ENCODE measurements around the gene ZNF22. TPM values are rescaled to one million over a fixed set of nuclear protein-coding genes. Genes with fewer than 3 reads are reported as not detected.

The ZNF22 gene
- polyA plus RNA-seq, 3 donors = 89.6 to 102 (median 99.9) TPM

GRCh38 chr10:44963772-44964633, 36.7 kb upstream of the ZNF22 start:
- no peak for DNase-seq (ENCODE audit: low read depth in 3 of 3, low spot score in 2 of 3)

- no peak for DNase-seq (ENCODE audit: low read depth in 3 of 3, low spot score in 2 of 3)
Observed at GRCh38 chr10:44965104-44965503, 35.6 kb upstream of the ZNF22 start.

- DNase-seq (ENCODE audit: low read depth in 3 of 3, low spot score in 2 of 3) = no peak
Observed at GRCh38 chr10:44965651-44966097, 35.0 kb upstream of the ZNF22 start.

GRCh38 chr10:44966129-44966815, 34.5 kb upstream of the ZNF22 start:
- no peak for DNase-seq (ENCODE audit: low read depth in 3 of 3, low spot score in 2 of 3)

- DNase-seq (ENCODE audit: low read depth in 3 of 3, low spot score in 2 of 3) = no peak
Observed at GRCh38 chr10:44966816-44967509, 33.8 kb upstream of the ZNF22 start.

- DNase-seq (ENCODE audit: low read depth in 3 of 3, low spot score in 2 of 3) = no peak
Observed at GRCh38 chr10:44967616-44968015, 33.1 kb upstream of the ZNF22 start.

- no peak for DNase-seq (ENCODE audit: low read depth in 3 of 3, low spot score in 2 of 3)
Observed at GRCh38 chr10:44968091-44968490, 32.6 kb upstream of the ZNF22 start.

GRCh38 chr10:44968500-44969400, 32.0 kb upstream of the ZNF22 start:
- no peak for DNase-seq (ENCODE audit: low read depth in 3 of 3, low spot score in 2 of 3)

- DNase-seq (ENCODE audit: low read depth in 3 of 3, low spot score in 2 of 3) = no peak
Observed at GRCh38 chr10:44969854-44970253, 30.9 kb upstream of the ZNF22 start.

GRCh38 chr10:44970812-44971395, 29.8 kb upstream of the ZNF22 start:
- DNase-seq (ENCODE audit: low read depth in 3 of 3, low spot score in 2 of 3) = no peak

- no peak for DNase-seq (ENCODE audit: low read depth in 3 of 3, low spot score in 2 of 3)
Observed at GRCh38 chr10:44971434-44971833, 29.3 kb upstream of the ZNF22 start.

GRCh38 chr10:44971935-44972757, 28.6 kb upstream of the ZNF22 start:
- no peak for DNase-seq (ENCODE audit: low read depth in 3 of 3, low spot score in 2 of 3)

- no peak for DNase-seq (ENCODE audit: low read depth in 3 of 3, low spot score in 2 of 3)
Observed at GRCh38 chr10:44972874-44973306, 27.8 kb upstream of the ZNF22 start.

GRCh38 chr10:44973323-44974081, 27.2 kb upstream of the ZNF22 start:
- no peak for DNase-seq (ENCODE audit: low read depth in 3 of 3, low spot score in 2 of 3)

GRCh38 chr10:44974082-44974627, 26.6 kb upstream of the ZNF22 start:
- DNase-seq (ENCODE audit: low read depth in 3 of 3, low spot score in 2 of 3) = no peak

GRCh38 chr10:44974628-44975430, 25.9 kb upstream of the ZNF22 start:
- no peak for DNase-seq (ENCODE audit: low read depth in 3 of 3, low spot score in 2 of 3)
